Activated CD4-positive, alpha-beta T cell treated with anti-CD3 and anti-CD28 coated beads for 4 hours (primary cell): ENCODE measurements around the gene NRXN3.

Experiments used
- DNase-seq, 2 donors: peaks; one replicate each; pipeline ENCODE4 v3.0.0-alpha.2; 2020

NRXN3 gene

GRCh38 chr14:79516009-79516408 is 1345.8 kb downstream of the NRXN3 start:
- no peak for DNase-seq

- no peak for DNase-seq
Measured at GRCh38 chr14:79525416-79525815, 1355.2 kb downstream of the NRXN3 start.

GRCh38 chr14:79528828-79529416 is 1358.7 kb downstream of the NRXN3 start:
- no peak for DNase-seq

GRCh38 chr14:79530555-79530954 is 1360.4 kb downstream of the NRXN3 start:
- no peak for DNase-seq

- no peak for DNase-seq
Measured at GRCh38 chr14:79534703-79535353, 1364.7 kb downstream of the NRXN3 start.

- no peak for DNase-seq
Measured at GRCh38 chr14:79540394-79540793, 1370.2 kb downstream of the NRXN3 start.

- DNase-seq, result no peak
Measured at GRCh38 chr14:79542121-79542520, 1371.9 kb downstream of the NRXN3 start.

- no peak for DNase-seq
Measured at GRCh38 chr14:79543348-79543747, 1373.2 kb downstream of the NRXN3 start.

- no peak for DNase-seq
Measured at GRCh38 chr14:79543967-79544697, 1374.0 kb downstream of the NRXN3 start.

- DNase-seq, result no peak
Measured at GRCh38 chr14:79544698-79545070, 1374.5 kb downstream of the NRXN3 start.

GRCh38 chr14:79548836-79549235 is 1378.7 kb downstream of the NRXN3 start:
- no peak for DNase-seq

- DNase-seq, result no peak
Measured at GRCh38 chr14:79549515-79549914, 1379.3 kb downstream of the NRXN3 start.

GRCh38 chr14:79551523-79551922 is 1381.3 kb downstream of the NRXN3 start:
- no peak for DNase-seq

GRCh38 chr14:79552778-79553177 is 1382.6 kb downstream of the NRXN3 start:
- DNase-seq, result no peak

GRCh38 chr14:79554816-79555215 is 1384.6 kb downstream of the NRXN3 start:
- no peak for DNase-seq

- DNase-seq, result no peak
Measured at GRCh38 chr14:79555429-79555828, 1385.3 kb downstream of the NRXN3 start.

GRCh38 chr14:79557309-79557708 is 1387.1 kb downstream of the NRXN3 start:
- no peak for DNase-seq

- no peak for DNase-seq
Measured at GRCh38 chr14:79562185-79562584, 1392.0 kb downstream of the NRXN3 start.

- no peak for DNase-seq
Measured at GRCh38 chr14:79564371-79564770, 1394.2 kb downstream of the NRXN3 start.

GRCh38 chr14:79567306-79567705 is 1397.1 kb downstream of the NRXN3 start:
- DNase-seq, result no peak

GRCh38 chr14:79568594-79568993 is 1398.4 kb downstream of the NRXN3 start:
- no peak for DNase-seq

- DNase-seq, result no peak
Measured at GRCh38 chr14:79569072-79569471, 1398.9 kb downstream of the NRXN3 start.

- no peak for DNase-seq
Measured at GRCh38 chr14:79570648-79571047, 1400.5 kb downstream of the NRXN3 start.

- DNase-seq, result no peak
Measured at GRCh38 chr14:79571366-79571765, 1401.2 kb downstream of the NRXN3 start.
